CD14-positive monocyte (primary cell): Measurements from ENCODE around the gene FNDC1. TPM values are rescaled to one million over a fixed set of nuclear protein-coding genes. Genes with fewer than 3 reads are reported as not detected.

Source experiments
- DNase-seq, 3 donors: peaks; one replicate each; pipeline ENCODE4 v3.0.0-alpha.2; 2011 to 2022
- H2AFZ ChIP-seq: 2 replicates; pipeline ENCODE4 v1.6.0; 2012; ENCODE audit warnings: mild to moderate bottlenecking, low read depth, low read length, inconsistent platforms; ENCODE audit not compliant: insufficient read depth, poor library complexity, severe bottlenecking
- H3K27ac ChIP-seq, 2 donors: 1 replicate in 1 of 2; 2 replicates in 1 of 2; pipeline ENCODE4 v1.5.1; 2012 to 2013; ENCODE audit warnings: low read length in 2 of 2, control low read depth in 1 of 2, inconsistent platforms in 1 of 2, low read depth in 1 of 2, mild to moderate bottlenecking in 1 of 2
- H3K27me3 ChIP-seq, 2 donors: one replicate each; pipeline versions ENCODE4 v1.6.0 to v1.6.1; 2011 to 2013; ENCODE audit warnings: low read length in 2 of 2; ENCODE audit not compliant: control insufficient read depth in 2 of 2, insufficient read depth in 2 of 2
- H3K36me3 ChIP-seq, 2 donors: replicated peaks in 1 of 2; 1 replicate in 1 of 2; 2 replicates in 1 of 2; pipeline versions ENCODE4 v1.5.1 to v1.6.1; 2012 to 2013; ENCODE audit warnings: low read length in 2 of 2, control low read depth in 1 of 2, inconsistent platforms in 1 of 2, mild to moderate bottlenecking in 1 of 2; ENCODE audit not compliant: insufficient read depth in 2 of 2, control insufficient read depth in 1 of 2
- H3K4me1 ChIP-seq, 2 donors: 1 replicate in 1 of 2; 2 replicates in 1 of 2; pipeline versions ENCODE4 v1.5.1 to v1.6.1; 2012 to 2013; ENCODE audit warnings: low read length in 2 of 2, control low read depth in 1 of 2, inconsistent platforms in 1 of 2, mild to moderate bottlenecking in 1 of 2, moderate library complexity in 1 of 2; ENCODE audit not compliant: insufficient read depth in 2 of 2, control insufficient read depth in 1 of 2
- H3K4me2 ChIP-seq: replicated peaks from 2 replicates; pipeline ENCODE3; 2012; ENCODE audit warnings: low read length, moderate library complexity, mild to moderate bottlenecking; ENCODE audit not compliant: poor library complexity, severe bottlenecking; ENCODE audit errors: extremely low read depth
- H3K4me3 ChIP-seq, 3 experiments: fragments of 200-600 bp in 1 of 3; sonication (generic) in 1 of 3; replicated peaks in 1 of 3; 1 replicate in 2 of 3; 2 replicates in 1 of 3; pipeline ENCODE4 v1.5.1; 2011 to 2013; ENCODE audit warnings: low read length in 3 of 3, mild to moderate bottlenecking in 3 of 3, control low read depth in 2 of 3, low read depth in 2 of 3, inconsistent platforms in 1 of 3, moderate library complexity in 1 of 3
- H3K79me2 ChIP-seq: 2 replicates; pipeline ENCODE4 v1.6.0; 2012; ENCODE audit warnings: mild to moderate bottlenecking, control low read depth, inconsistent platforms, low read length, moderate library complexity; ENCODE audit not compliant: insufficient read depth
- H3K9ac ChIP-seq: 2 replicates; pipeline ENCODE4 v1.6.0; 2017; ENCODE audit warnings: low read length, mild to moderate bottlenecking; ENCODE audit not compliant: insufficient read depth, poor library complexity, severe bottlenecking
- H3K9me3 ChIP-seq, 2 donors: replicated peaks in 1 of 2; 1 replicate in 1 of 2; 2 replicates in 1 of 2; pipeline versions ENCODE4 v1.5.1 to v1.6.1; 2012 to 2013; ENCODE audit warnings: low read length in 2 of 2, control low read depth in 1 of 2; ENCODE audit not compliant: control insufficient read depth in 1 of 2, insufficient read depth in 1 of 2
- H4K20me1 ChIP-seq: 2 replicates; pipeline ENCODE4 v1.6.0; 2012; ENCODE audit warnings: mild to moderate bottlenecking, low read length, control low read depth, moderate library complexity; ENCODE audit not compliant: insufficient read depth
- H3K27ac Mint-ChIP-seq, 7 donors: one replicate each; pipeline ENCODE4 v1.8.0; 2020; ENCODE audit warnings: mild to moderate bottlenecking in 7 of 7, mixed read lengths in 7 of 7, moderate library complexity in 6 of 7, inconsistent platforms in 2 of 7
- H3K27me3 Mint-ChIP-seq, 3 donors: one replicate each; pipeline ENCODE4 v1.8.0; 2021 to 2022; ENCODE audit warnings: low read depth in 3 of 3, mild to moderate bottlenecking in 3 of 3, mixed read lengths in 3 of 3, moderate library complexity in 3 of 3, inconsistent platforms in 1 of 3
- H3K36me3 Mint-ChIP-seq, 2 donors: one replicate each; pipeline ENCODE4 v1.8.0; 2020; ENCODE audit warnings: mixed read lengths in 2 of 2, inconsistent platforms in 1 of 2, mild to moderate bottlenecking in 1 of 2
- H3K4me1 Mint-ChIP-seq: one replicate; pipeline ENCODE4 v1.8.0; 2020; ENCODE audit warnings: mild to moderate bottlenecking, mixed read lengths
- H3K4me3 Mint-ChIP-seq, 2 donors: one replicate each; pipeline ENCODE4 v1.8.0; 2020; ENCODE audit warnings: mild to moderate bottlenecking in 2 of 2, mixed read lengths in 2 of 2, moderate library complexity in 1 of 2
- H3K9me3 Mint-ChIP-seq, 7 donors: one replicate each; pipeline ENCODE4 v1.8.0; 2020 to 2022; ENCODE audit warnings: mixed read lengths in 7 of 7, mild to moderate bottlenecking in 6 of 7, moderate library complexity in 6 of 7, inconsistent platforms in 2 of 7
- WGBS: methylation state at CpG from one replicate; pipeline ENCODE4 v1.1.5; 2013; ENCODE audit warnings: missing lambda C conversion rate; ENCODE audit not compliant: insufficient coverage; 5-methylcytosine and 5-hydroxymethylcytosine counted together
- intact Hi-C, 2 donors: fragments of 100-400 bp; cut with micrococcal nuclease; formaldehyde crosslinking; loops; one replicate each; pipeline versions ENCODE4 v1.15.0 to v1.15.1; 2023
- polyA plus RNA-seq, 3 donors: library from polyadenylated mRNA; depleted of rRNA in 1 of 3; unstranded in 2 of 3; stranded (reverse) in 1 of 3; fragments of 300-500 nt in 2 of 3; fragments of >200 nt in 1 of 3; fragmentation: Illumina TruSeq in 2 of 3; gene quantifications; 1 replicate in 2 of 3; 2 replicates in 1 of 3; pipeline ENCODE4 v1.2.3, GENCODE V29; 2012 to 2021
- TF ChIP-seq, protein P1 (sequence below): fragments of 200-600 bp; IDR thresholded peaks from one replicate; pipeline ENCODE4 v1.8.0; 2022; ENCODE audit warnings: antibody characterized with exemption, mild to moderate bottlenecking

FNDC1 gene
- polyA plus RNA-seq, 3 donors: not detected

DNA sequence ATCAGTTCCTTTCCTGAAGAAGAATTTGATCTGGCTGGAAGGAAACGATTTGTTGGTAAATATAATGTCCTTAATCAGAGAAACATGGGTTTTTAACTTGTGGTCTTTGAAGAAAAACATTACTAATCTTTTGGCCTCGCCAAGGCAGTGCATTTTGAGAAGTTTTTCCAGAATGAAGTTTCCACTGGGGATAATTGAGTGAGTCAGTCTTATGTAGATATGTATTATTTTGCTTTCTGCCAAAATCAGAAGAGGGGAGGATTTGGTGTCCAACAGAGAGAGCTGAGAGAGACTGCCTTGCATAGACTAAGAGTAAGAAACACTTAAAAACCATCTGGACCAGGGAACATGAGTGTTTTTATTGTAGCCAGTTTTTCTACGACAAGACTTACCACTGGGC lies 79.9 kb downstream of the FNDC1 start:
- no peaks in the 10 kb centered on the region for H3K27me3 ChIP-seq
- TF ChIP-seq, protein P1, sequence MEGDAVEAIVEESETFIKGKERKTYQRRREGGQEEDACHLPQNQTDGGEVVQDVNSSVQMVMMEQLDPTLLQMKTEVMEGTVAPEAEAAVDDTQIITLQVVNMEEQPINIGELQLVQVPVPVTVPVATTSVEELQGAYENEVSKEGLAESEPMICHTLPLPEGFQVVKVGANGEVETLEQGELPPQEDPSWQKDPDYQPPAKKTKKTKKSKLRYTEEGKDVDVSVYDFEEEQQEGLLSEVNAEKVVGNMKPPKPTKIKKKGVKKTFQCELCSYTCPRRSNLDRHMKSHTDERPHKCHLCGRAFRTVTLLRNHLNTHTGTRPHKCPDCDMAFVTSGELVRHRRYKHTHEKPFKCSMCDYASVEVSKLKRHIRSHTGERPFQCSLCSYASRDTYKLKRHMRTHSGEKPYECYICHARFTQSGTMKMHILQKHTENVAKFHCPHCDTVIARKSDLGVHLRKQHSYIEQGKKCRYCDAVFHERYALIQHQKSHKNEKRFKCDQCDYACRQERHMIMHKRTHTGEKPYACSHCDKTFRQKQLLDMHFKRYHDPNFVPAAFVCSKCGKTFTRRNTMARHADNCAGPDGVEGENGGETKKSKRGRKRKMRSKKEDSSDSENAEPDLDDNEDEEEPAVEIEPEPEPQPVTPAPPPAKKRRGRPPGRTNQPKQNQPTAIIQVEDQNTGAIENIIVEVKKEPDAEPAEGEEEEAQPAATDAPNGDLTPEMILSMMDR: no peak
- intact Hi-C loops: no loop called here
- Mint-ChIP-seq H3K36me3 (no peaks in the 10 kb centered on the region), H3K4me1 (no peaks in the 10 kb centered on the region), H3K27ac (no peak overlapping the region), H3K9me3 (peaks cover 2 to 5% (median 2%) of the 10 kb centered on the region in 7 donors), H3K27me3 (peaks cover 3 to 10% (median 4%) of the 10 kb centered on the region in 3 donors), H3K4me3 (no peak overlapping the region)
- H3K27ac ChIP-seq: no peak overlapping the region
- H3K79me2 ChIP-seq: no peaks in the 10 kb centered on the region
- H3K4me1 ChIP-seq: no peaks in the 10 kb centered on the region
- no peaks in the 10 kb centered on the region for H4K20me1 ChIP-seq
- no peak for DNase-seq
- no peak overlapping the region for H3K9ac ChIP-seq
- 72% methylated on average over 2 of the region's 3 CpGs for whole genome bisulfite sequencing
- H3K4me2 ChIP-seq: no peak overlapping the region
- no peak overlapping the region for H3K4me3 ChIP-seq
- no peak overlapping the region for H2AFZ ChIP-seq
- H3K9me3 ChIP-seq: no peaks in the 10 kb centered on the region
- no peaks in the 10 kb centered on the region for H3K36me3 ChIP-seq

DNA sequence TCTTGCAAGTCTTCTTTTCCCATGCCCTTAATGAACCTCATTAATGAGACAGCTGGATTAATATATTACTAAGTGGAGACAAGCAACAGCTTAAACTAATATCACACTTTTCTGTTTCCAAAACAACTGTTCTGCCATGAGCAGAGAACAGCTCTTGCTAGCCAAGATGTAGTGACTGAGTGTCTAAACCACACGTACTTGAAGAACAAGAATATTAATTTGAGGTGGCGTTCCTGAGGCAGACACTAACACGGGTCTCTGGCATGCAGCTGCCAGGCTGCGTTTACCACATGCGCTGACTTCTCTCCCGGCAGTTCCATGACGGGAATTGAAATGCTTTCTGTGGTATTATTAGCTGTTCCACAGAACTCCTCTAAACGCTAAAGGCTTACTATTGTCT lies 80.6 kb downstream of the FNDC1 start:
- DNase-seq: no peak
- Mint-ChIP-seq H3K27ac (no peak overlapping the region), H3K4me1 (no peaks in the 10 kb centered on the region), H3K36me3 (no peaks in the 10 kb centered on the region), H3K4me3 (no peak overlapping the region), H3K9me3 (peaks cover 2 to 4% (median 2%) of the 10 kb centered on the region in 7 donors), H3K27me3 (peaks cover 2 to 10% (median 4%) of the 10 kb centered on the region in 3 donors)
- Histone ChIP-seq H3K4me2 (no peak overlapping the region), H3K36me3 (no peaks in the 10 kb centered on the region), H3K27ac (no peak overlapping the region), H2AFZ (no peak overlapping the region), H3K27me3 (no peaks in the 10 kb centered on the region), H4K20me1 (no peaks in the 10 kb centered on the region), H3K4me1 (no peaks in the 10 kb centered on the region), H3K9ac (no peak overlapping the region), H3K4me3 (no peak overlapping the region), H3K9me3 (no peaks in the 10 kb centered on the region), H3K79me2 (no peaks in the 10 kb centered on the region)
- 81% methylated on average over 3 of the region's 8 CpGs for WGBS
- TF ChIP-seq, protein P1: no peak
- intact Hi-C loops: no loop called here
